K562 (cell line): ENCODE measurements around the gene DMBT1.

ENCODE experiments used
- ATF4 ChIP-seq: fragments of 450-650 bp; formaldehyde crosslinking; IDR thresholded peaks from 2 replicates; pipeline ENCODE4 v1.4.0; 2022; ENCODE audit warnings: mild to moderate bottlenecking, moderate library complexity
- CTCF ChIP-seq, 3 experiments: IDR thresholded peaks in 2 of 3; conservative IDR thresholded peaks in 1 of 3; 2 replicates each; pipeline ENCODE4 v1.5.1; 2011 to 2012; ENCODE audit warnings: low read length in 3 of 3, mild to moderate bottlenecking in 3 of 3, control low read depth in 2 of 3, improper control_type of control experiment in 1 of 3, inconsistent platforms in 1 of 3, low read depth in 1 of 3, mixed read lengths in 1 of 3, moderate library complexity in 1 of 3; ENCODE audit not compliant: insufficient read depth in 2 of 3
- HNRNPK ChIP-seq: fragments of 200-400 bp; formaldehyde crosslinking; IDR thresholded peaks from one replicate; pipeline ENCODE4 v1.6.1; 2018; ENCODE audit warnings: mild to moderate bottlenecking, low read depth, low read length; ENCODE audit not compliant: poor library complexity, severe bottlenecking
- NR2C2 ChIP-seq, 2 experiments: fragments of 200-800 bp in 1 of 2; sonication (Bioruptor generic) in 1 of 2; sonication (generic) in 1 of 2; formaldehyde crosslinking in 1 of 2; IDR thresholded peaks; 2 replicates each; pipeline versions ENCODE4 v1.6.1 to v1.8.0; 2016 to 2022; ENCODE audit warnings: mild to moderate bottlenecking in 1 of 2, missing compliant biosample characterization in 1 of 2, missing genetic modification characterization in 1 of 2, missing genetic modification reagents in 1 of 2
- SMAD1 ChIP-seq: fragments of 150-350 bp; IDR thresholded peaks from 2 replicates; pipeline ENCODE4 v1.6.1; 2014; ENCODE audit warnings: low read length, low read depth; ENCODE audit not compliant: partially characterized antibody
- ZBTB40 ChIP-seq, 2 experiments: fragments of 450-650 bp in 1 of 2; sonication (generic) in 1 of 2; formaldehyde crosslinking in 1 of 2; IDR thresholded peaks; 2 replicates each; pipeline versions ENCODE4 v1.7.1 to v1.9.0; 2016 to 2022; ENCODE audit warnings: inconsistent platforms in 1 of 2, mild to moderate bottlenecking in 1 of 2, missing genetic modification reagents in 1 of 2
- ZKSCAN1 ChIP-seq: fragments of 150-350 bp; IDR thresholded peaks from 2 replicates; pipeline ENCODE4 v1.6.1; 2016; ENCODE audit warnings: low read depth, low read length
- ZNF217 ChIP-seq: sonication (generic); formaldehyde crosslinking; IDR thresholded peaks from 2 replicates; pipeline ENCODE4 v1.8.0; 2022; ENCODE audit warnings: mild to moderate bottlenecking, missing genetic modification reagents

GRCh38 chr10:122514045-122514840, 46.3 kb upstream of the DMBT1 start:
- TF ChIP-seq SMAD1: no peak
- no peak for TF ChIP-seq ZKSCAN1
- TF ChIP-seq ZNF217 (CRISPR knock-in tag): no peak
- TF ChIP-seq ZBTB40 (IDR thresholded peaks at IDR 0.05): no peak
- TF ChIP-seq ZBTB40 (CRISPR knock-in tag; IDR thresholded peaks at IDR 0.05): no peak
- no peak for TF ChIP-seq HNRNPK
- no peak for TF ChIP-seq NR2C2 (CRISPR knock-in tag; IDR thresholded peaks at IDR 0.05)
- no peak for TF ChIP-seq NR2C2 (tag; IDR thresholded peaks at IDR 0.05)
- no peak for TF ChIP-seq CTCF (IDR thresholded peaks at IDR 0.05 in 2 of 3, conservative IDR thresholded peaks at IDR 0.05 in 1 of 3; ENCODE audit: insufficient read depth in 2 of 3, low read depth in 1 of 3, low read length in 3 of 3)
- no peak for TF ChIP-seq ATF4
